RCC 7860 (cell line): ENCODE data around the gene BOLA1.
"Not testable (repeated sequence)": the region's sequence is repeated elsewhere in the genome, so short reads cannot be mapped to it uniquely, and the experiment has no call there.

Experiments used
- DNase-seq: peaks from one replicate; pipeline ENCODE4 v3.0.0-alpha.2; 2015; ENCODE audit warnings: low spot score
- FAIRE-seq: peaks from 2 replicates; lab custom pipeline; 2012; peaks lifted over from hg19 to GRCh38; lab: Jason Lieb, UNC

The BOLA1 gene

GRCh38 chr1:149886396-149887195, 12.8 kb upstream of the BOLA1 start:
- DNase-seq, result peak; percentile 99
- peak; percentile 91 for FAIRE-seq

- not testable (repeated sequence) for FAIRE-seq, DNase-seq
These were observed 12.2 kb upstream of the BOLA1 start for GRCh38 chr1:149887196-149887455.

- DNase-seq (peak; percentile 99), FAIRE-seq (peak; percentile 86)
These were observed 11.7 kb upstream of the BOLA1 start for GRCh38 chr1:149887456-149888246.

- no peak for FAIRE-seq
- DNase-seq, result peak; percentile 78
These were observed 10.9 kb upstream of the BOLA1 start for GRCh38 chr1:149888247-149888998.

GRCh38 chr1:149888999-149889289, 10.4 kb upstream of the BOLA1 start:
- FAIRE-seq, result no peak

GRCh38 chr1:149896575-149896974, 2.8 kb upstream of the BOLA1 start:
- DNase-seq, result no peak

More at GRCh38 chr1:149888999-149889289, 10.4 kb upstream of the BOLA1 start:
- no peak for DNase-seq

GRCh38 chr1:149903836-149904491, 4.6 kb downstream of the BOLA1 start:
- no peak for DNase-seq
- FAIRE-seq, result no peak

More at GRCh38 chr1:149896575-149896974, 2.8 kb upstream of the BOLA1 start:
- no peak for FAIRE-seq

- no peak for DNase-seq
- FAIRE-seq, result no peak
These were observed 7.3 kb downstream of the BOLA1 start for GRCh38 chr1:149906570-149907075.

- no peak for FAIRE-seq
- no peak for DNase-seq
These were observed 15.2 kb downstream of the BOLA1 start for GRCh38 chr1:149914545-149914944.

- no peak for FAIRE-seq
- DNase-seq, result no peak
These were observed 16.2 kb downstream of the BOLA1 start for GRCh38 chr1:149915429-149916192.

- DNase-seq (no peak), FAIRE-seq (no peak)
These were observed 17.0 kb downstream of the BOLA1 start for GRCh38 chr1:149916193-149916897.

GRCh38 chr1:149916898-149917252, 17.5 kb downstream of the BOLA1 start:
- no peak for FAIRE-seq

GRCh38 chr1:149917571-149918144, 18.3 kb downstream of the BOLA1 start, which contains the start of gene SV2A:
Gene SV2A (minus strand): TSS chr1:149917844. CDS start chr1:149913840, 4,004 bp downstream.
- FAIRE-seq, result no peak
- no peak for DNase-seq

More at GRCh38 chr1:149916898-149917252, 17.5 kb downstream of the BOLA1 start:
- DNase-seq, result no peak

- FAIRE-seq (no peak), DNase-seq (no peak)
These were observed 24.3 kb downstream of the BOLA1 start for GRCh38 chr1:149923626-149924025.

GRCh38 chr1:149925345-149925744, 26.0 kb downstream of the BOLA1 start:
- FAIRE-seq (no peak), DNase-seq (no peak)

- FAIRE-seq (no peak), DNase-seq (no peak)
These were observed 26.4 kb downstream of the BOLA1 start for GRCh38 chr1:149925751-149926150.

- no peak for FAIRE-seq
- DNase-seq, result no peak
These were observed 26.9 kb downstream of the BOLA1 start for GRCh38 chr1:149926296-149926695.

GRCh38 chr1:149927056-149927562, 27.7 kb downstream of the BOLA1 start:
- peak; percentile 45 for DNase-seq
- no peak for FAIRE-seq
